ENCODE results near the gene TNFAIP8L1.

TNFAIP8L1 gene

GRCh38 chr19:4647676-4648644 is 8.6 kb downstream of the TNFAIP8L1 start:
- DNase-seq (ENCODE audit: low spot score) = no peak
- Histone ChIP-seq H3K27ac (no peak overlapping the region), H3K4me3 (no peak overlapping the region)
- TF ChIP-seq, protein P1, sequence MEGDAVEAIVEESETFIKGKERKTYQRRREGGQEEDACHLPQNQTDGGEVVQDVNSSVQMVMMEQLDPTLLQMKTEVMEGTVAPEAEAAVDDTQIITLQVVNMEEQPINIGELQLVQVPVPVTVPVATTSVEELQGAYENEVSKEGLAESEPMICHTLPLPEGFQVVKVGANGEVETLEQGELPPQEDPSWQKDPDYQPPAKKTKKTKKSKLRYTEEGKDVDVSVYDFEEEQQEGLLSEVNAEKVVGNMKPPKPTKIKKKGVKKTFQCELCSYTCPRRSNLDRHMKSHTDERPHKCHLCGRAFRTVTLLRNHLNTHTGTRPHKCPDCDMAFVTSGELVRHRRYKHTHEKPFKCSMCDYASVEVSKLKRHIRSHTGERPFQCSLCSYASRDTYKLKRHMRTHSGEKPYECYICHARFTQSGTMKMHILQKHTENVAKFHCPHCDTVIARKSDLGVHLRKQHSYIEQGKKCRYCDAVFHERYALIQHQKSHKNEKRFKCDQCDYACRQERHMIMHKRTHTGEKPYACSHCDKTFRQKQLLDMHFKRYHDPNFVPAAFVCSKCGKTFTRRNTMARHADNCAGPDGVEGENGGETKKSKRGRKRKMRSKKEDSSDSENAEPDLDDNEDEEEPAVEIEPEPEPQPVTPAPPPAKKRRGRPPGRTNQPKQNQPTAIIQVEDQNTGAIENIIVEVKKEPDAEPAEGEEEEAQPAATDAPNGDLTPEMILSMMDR (IDR thresholded peaks at IDR 0.05) = no peak

- H3K4me3 ChIP-seq = no peak overlapping the region
- TF ChIP-seq, protein P1 (IDR thresholded peaks at IDR 0.05) = no peak
- DNase-seq (ENCODE audit: low spot score) = no peak
- H3K27ac ChIP-seq = no peak overlapping the region
Observed at GRCh38 chr19:4649392-4650047, 10.2 kb downstream of the TNFAIP8L1 start.

DNA sequence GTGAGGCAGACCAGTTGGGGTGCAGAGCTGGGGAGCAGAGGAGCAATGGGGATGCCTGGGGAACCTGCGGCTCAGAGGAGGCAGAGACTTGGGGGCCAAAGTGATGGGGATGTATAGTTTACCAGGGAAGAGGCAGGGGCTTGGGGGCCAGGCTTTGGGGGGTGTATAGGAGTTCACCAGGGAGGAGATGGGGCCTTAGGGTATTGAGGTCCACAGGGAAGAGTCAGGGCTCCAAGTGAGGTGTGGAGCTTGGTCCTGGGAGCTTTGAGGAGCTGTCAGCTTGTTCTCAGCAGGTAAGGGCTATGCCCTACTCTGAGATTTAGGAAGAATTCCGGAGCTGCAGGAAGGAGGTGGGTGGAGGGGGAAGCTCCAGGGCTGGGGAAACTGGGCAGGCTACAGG is 10.8 kb downstream of the TNFAIP8L1 start:
- no peak overlapping the region for H3K4me3 ChIP-seq
- no peak overlapping the region for H3K27ac ChIP-seq
- DNase-seq (ENCODE audit: low spot score) = no peak
- TF ChIP-seq, protein P1 (IDR thresholded peaks at IDR 0.05) = no peak

- Histone ChIP-seq H3K4me3 (no peak overlapping the region), H3K27ac (no peak overlapping the region)
- TF ChIP-seq, protein P1 (IDR thresholded peaks at IDR 0.05) = no peak
- no peak for DNase-seq (ENCODE audit: low spot score)
Observed at GRCh38 chr19:4652075-4652474, 12.8 kb downstream of the TNFAIP8L1 start.

DNA sequence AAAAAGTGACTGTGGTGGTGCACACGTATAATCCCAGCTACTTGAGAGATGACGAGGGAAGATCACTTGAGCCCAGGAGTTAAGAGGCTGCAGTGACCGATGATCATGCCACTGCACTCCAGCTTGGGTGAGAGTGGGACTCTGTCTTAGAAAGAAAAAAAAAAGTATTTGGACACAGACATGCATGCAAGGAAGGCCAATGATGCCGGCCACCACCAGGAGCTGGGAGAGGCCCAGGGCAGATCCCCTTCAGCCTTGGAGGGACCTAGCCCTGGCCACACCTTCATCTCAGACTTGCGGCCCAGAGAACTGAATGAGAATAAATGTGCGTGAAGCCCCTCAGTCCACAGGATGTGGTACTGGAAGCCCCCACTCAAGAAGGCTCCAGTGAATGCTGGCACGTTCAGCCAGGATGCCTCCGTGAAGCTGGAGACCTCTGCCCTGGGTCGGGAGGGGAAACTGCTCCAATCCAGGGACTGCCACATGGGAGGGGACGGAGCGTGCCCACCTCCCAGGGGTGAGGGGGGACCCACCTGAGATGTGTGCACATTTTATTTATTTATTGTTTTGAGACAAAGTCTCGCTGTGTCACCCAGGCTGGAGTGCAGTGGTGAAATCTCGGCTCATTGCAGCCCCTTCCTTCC is 14.6 kb downstream of the TNFAIP8L1 start:
- TF ChIP-seq, protein P1 (IDR thresholded peaks at IDR 0.05) = no peak
- DNase-seq (ENCODE audit: low spot score) = no peak
- Histone ChIP-seq H3K27ac (no peak overlapping the region), H3K4me3 (no peak overlapping the region)

- no peak overlapping the region for H3K27ac ChIP-seq
- no peak for DNase-seq (ENCODE audit: low spot score)
- H3K4me3 ChIP-seq = no peak overlapping the region
- TF ChIP-seq, protein P1 (IDR thresholded peaks at IDR 0.05) = no peak
Observed at GRCh38 chr19:4654437-4655361, 15.4 kb downstream of the TNFAIP8L1 start.
